IPS-18a (cell line): ENCODE results near the gene SECISBP2.
"Not testable (repeated sequence)": the region's sequence is repeated elsewhere in the genome, so short reads cannot be mapped to it uniquely, and the experiment has no call there.

Experiments used
- H3K27ac ChIP-seq: one replicate; pipeline ENCODE4 v1.5.1; 2013; ENCODE audit warnings: low read length
- H3K27me3 ChIP-seq: one replicate; pipeline ENCODE4 v1.6.1; 2013; ENCODE audit warnings: mild to moderate bottlenecking, low read length; ENCODE audit not compliant: control insufficient read depth, insufficient read depth
- H3K36me3 ChIP-seq: one replicate; pipeline ENCODE4 v1.6.1; 2013; ENCODE audit warnings: low read depth, low read length; ENCODE audit not compliant: control insufficient read depth
- H3K4me1 ChIP-seq: one replicate; pipeline ENCODE4 v1.6.1; 2013; ENCODE audit warnings: low read depth, low read length; ENCODE audit not compliant: control insufficient read depth
- H3K4me3 ChIP-seq: one replicate; pipeline ENCODE4 v1.5.1; 2013; ENCODE audit warnings: low read length
- H3K9ac ChIP-seq: one replicate; pipeline ENCODE4 v1.6.1; 2013; ENCODE audit warnings: mild to moderate bottlenecking, low read length, moderate library complexity
- H3K9me3 ChIP-seq: one replicate; pipeline ENCODE4 v1.6.1; 2013; ENCODE audit warnings: low read depth, low read length; ENCODE audit not compliant: control insufficient read depth

SECISBP2 gene

DNA sequence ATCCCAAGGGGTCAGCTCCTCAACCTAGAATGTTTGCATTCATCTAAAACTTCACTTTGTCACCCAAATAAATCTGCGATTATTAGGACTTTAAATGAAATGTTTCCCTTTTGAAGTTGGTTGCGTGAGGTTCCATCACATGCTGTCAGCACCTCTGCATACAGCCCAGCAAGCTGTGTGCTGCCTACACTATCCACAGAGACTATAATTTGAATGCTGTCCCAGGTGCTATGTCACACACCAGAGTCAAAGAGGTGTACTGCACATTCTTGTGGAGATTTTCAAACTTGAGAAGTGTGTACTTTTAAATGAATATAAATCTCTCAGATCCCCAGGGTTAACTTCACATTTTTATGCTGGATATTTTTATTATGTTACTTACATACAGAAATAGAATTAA lies 26.6 kb upstream of the SECISBP2 start:
- H3K4me1 ChIP-seq, result peaks cover 8% of the 10 kb centered on the region
- H3K27ac ChIP-seq, result no peak overlapping the region
- H3K4me3 ChIP-seq, result no peak overlapping the region
- H3K36me3 ChIP-seq, result no peaks in the 10 kb centered on the region
- no peak overlapping the region for H3K9ac ChIP-seq
- no peaks in the 10 kb centered on the region for H3K27me3 ChIP-seq
- H3K9me3 ChIP-seq, result peaks cover 11% of the 10 kb centered on the region

DNA sequence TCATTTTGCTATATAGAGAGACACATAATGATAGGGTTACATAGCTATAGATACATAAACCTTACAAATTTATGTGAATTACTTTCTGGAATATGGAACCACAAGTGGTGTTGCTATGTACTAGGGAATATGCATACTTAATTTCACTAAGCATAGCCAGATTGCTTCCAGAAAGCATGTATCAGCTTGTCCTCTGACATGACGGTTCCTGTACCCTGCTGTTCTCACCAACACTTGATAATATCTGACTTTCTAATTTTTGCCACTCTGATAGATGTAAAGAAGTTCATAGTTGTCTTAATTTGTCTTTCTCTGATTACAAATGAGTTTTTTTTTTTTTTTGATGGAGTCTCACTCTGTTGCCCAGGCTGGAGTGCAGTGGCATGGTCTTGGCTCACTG lies 25.3 kb upstream of the SECISBP2 start:
- Histone ChIP-seq H3K9me3 (peaks cover 11% of the 10 kb centered on the region), H3K27me3 (no peaks in the 10 kb centered on the region), H3K4me3 (no peak overlapping the region), H3K9ac (no peak overlapping the region), H3K36me3 (no peaks in the 10 kb centered on the region), H3K27ac (no peak overlapping the region), H3K4me1 (peaks cover 8% of the 10 kb centered on the region)

DNA sequence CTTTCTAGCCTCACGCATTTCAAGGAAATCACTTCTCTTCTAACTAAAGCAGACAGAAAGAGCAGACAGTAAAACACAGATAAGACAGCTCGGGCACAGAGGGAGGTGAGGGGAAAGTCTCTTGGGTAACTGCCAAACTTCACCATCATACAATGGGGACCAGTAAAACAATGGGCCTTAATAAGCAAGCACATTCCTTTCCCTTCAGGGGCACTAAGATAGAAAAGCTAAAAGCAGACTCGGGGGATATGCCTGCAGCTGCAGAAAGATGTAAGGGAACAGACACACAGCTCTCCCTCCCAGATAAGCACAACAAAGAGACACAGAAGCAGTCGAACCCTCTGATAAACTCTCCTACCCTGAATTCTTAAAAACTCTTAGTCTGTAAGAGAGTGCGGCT lies 22.9 kb upstream of the SECISBP2 start:
- peaks cover 8% of the 10 kb centered on the region for H3K4me1 ChIP-seq
- peaks cover 11% of the 10 kb centered on the region for H3K9me3 ChIP-seq
- H3K27ac ChIP-seq, result no peak overlapping the region
- H3K27me3 ChIP-seq, result no peaks in the 10 kb centered on the region
- H3K36me3 ChIP-seq, result no peaks in the 10 kb centered on the region
- H3K9ac ChIP-seq, result no peak overlapping the region
- peak overlapping the region; percentile 6 for H3K4me3 ChIP-seq

GRCh38 chr9:89301996-89302395 lies 16.3 kb upstream of the SECISBP2 start:
- not testable (repeated sequence) for H3K27ac ChIP-seq, H3K9ac ChIP-seq, H3K4me3 ChIP-seq, H3K27me3 ChIP-seq, H3K9me3 ChIP-seq, H3K36me3 ChIP-seq, H3K4me1 ChIP-seq

- Histone ChIP-seq H3K9me3 (no peaks in the 10 kb centered on the region), H3K27ac (no peak overlapping the region), H3K4me1 (no peaks in the 10 kb centered on the region), H3K9ac (no peak overlapping the region), H3K4me3 (no peak overlapping the region), H3K27me3 (no peaks in the 10 kb centered on the region), H3K36me3 (no peaks in the 10 kb centered on the region)
Measured at GRCh38 chr9:89304020-89304833, 14.1 kb upstream of the SECISBP2 start.

- Histone ChIP-seq H3K27me3 (no peaks in the 10 kb centered on the region), H3K9ac (no peak overlapping the region), H3K36me3 (no peaks in the 10 kb centered on the region), H3K27ac (no peak overlapping the region), H3K4me1 (peaks cover 5% of the 10 kb centered on the region), H3K9me3 (no peaks in the 10 kb centered on the region), H3K4me3 (no peak overlapping the region)
Measured at GRCh38 chr9:89304834-89305188, 13.5 kb upstream of the SECISBP2 start.

GRCh38 chr9:89305868-89306267 lies 12.4 kb upstream of the SECISBP2 start:
- H3K9ac ChIP-seq, result no peak overlapping the region
- H3K9me3 ChIP-seq, result no peaks in the 10 kb centered on the region
- H3K27ac ChIP-seq, result no peak overlapping the region
- no peak overlapping the region for H3K4me3 ChIP-seq
- H3K36me3 ChIP-seq, result no peaks in the 10 kb centered on the region
- peaks cover 6% of the 10 kb centered on the region for H3K4me1 ChIP-seq
- no peaks in the 10 kb centered on the region for H3K27me3 ChIP-seq

- Histone ChIP-seq H3K9me3 (no peaks in the 10 kb centered on the region), H3K9ac (peak overlapping the region; percentile 99), H3K27ac (no peak overlapping the region), H3K4me1 (peaks cover 19% of the 10 kb centered on the region), H3K36me3 (no peaks in the 10 kb centered on the region), H3K4me3 (peak overlapping the region; percentile 71), H3K27me3 (no peaks in the 10 kb centered on the region)
Measured at GRCh38 chr9:89309166-89309565, 9.1 kb upstream of the SECISBP2 start.

- peak overlapping the region; percentile 96 for H3K27ac ChIP-seq
- no peaks in the 10 kb centered on the region for H3K27me3 ChIP-seq
- H3K9ac ChIP-seq, result peak overlapping the region; percentile 99
- H3K9me3 ChIP-seq, result no peaks in the 10 kb centered on the region
- H3K36me3 ChIP-seq, result peaks cover 6% of the 10 kb centered on the region
- peaks cover 22% of the 10 kb centered on the region for H3K4me1 ChIP-seq
- H3K4me3 ChIP-seq, result peak overlapping the region; percentile 71
Measured at GRCh38 chr9:89309608-89310474, 8.5 kb upstream of the SECISBP2 start.

DNA sequence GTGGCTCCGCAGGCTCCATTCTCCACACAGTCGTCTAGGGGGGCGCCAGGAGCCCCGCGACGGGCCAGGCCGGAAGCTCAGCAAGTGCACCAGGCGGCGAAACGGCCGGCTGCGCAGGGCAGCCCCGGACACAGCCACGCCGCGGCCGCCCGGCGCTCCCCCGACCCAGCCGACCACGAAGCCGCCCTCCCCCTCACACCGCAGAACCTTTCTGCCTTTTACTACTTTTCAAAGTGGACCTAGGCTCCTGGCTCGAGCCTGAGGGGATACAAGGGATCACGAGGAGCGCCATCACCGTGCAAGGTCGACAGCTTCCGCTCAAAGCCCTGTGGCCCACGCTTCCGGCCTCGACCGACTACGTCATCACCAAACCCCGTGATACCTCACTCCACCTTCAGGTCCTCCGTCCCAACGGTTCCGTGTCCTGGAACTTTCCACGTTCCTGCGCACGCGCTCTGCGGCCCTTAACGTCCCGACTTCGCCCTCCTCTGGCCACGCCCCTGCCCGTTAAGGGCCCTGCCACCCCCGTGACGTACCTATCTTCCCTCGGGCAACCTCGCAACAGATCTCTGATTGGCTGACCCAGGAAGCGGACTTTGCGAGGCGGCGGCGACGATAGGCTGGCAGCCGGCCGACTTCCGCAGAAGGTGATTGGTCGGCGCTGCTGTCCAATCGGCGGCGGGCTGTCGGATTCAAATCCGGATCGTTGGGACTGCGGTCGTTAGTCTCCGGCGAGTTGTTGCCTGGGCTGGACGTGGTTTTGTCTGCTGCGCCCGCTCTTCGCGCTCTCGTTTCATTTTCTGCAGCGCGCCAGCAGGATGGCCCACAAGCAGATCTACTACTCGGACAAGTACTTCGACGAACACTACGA lies 7.6 kb upstream of the SECISBP2 start, which contains the start of gene CKS2:
Gene CKS2, plus strand, starts transcription at position 721 of the 871 bp plus-strand sequence. Its CDS starts 98 bp downstream, at position 819.
- H3K4me1 ChIP-seq, result peaks cover 26% of the 10 kb centered on the region
- H3K27ac ChIP-seq, result peak within 1 kb of the TSS; percentile 96
- H3K36me3 ChIP-seq, result peaks cover 15% of the 10 kb centered on the region

More for the DNA sequence above, 7.6 kb upstream of the SECISBP2 start, which contains the start of gene CKS2:
- Histone ChIP-seq H3K9ac (peak within 1 kb of the TSS; percentile 99), H3K27me3 (no peaks in the 10 kb centered on the region), H3K9me3 (no peaks in the 10 kb centered on the region), H3K4me3 (peak within 1 kb of the TSS; percentile 100)
